ENCODE results near the gene CS.

Gene CS

DNA sequence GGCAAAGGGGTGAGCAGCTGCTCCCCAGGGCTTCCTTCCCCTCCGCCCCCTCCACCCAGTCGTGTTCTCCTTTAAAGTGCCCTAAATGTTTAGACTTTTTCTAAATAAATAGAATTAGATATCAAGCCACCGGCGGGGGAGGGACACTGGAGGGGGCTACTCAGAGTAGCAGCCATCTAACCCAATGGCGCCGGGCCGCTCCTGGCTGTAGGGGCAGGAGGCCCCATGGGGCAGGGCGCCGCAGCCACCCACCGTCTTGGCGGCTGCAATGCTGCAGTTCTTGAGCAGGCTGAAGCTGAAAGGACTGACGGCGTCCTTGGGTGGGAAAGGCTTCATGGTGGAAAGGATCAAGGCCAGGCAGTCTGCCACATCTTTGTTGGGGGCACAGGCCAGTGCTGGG is 57.1 kb downstream of the CS start:
- DNase-seq = no peak

DNA sequence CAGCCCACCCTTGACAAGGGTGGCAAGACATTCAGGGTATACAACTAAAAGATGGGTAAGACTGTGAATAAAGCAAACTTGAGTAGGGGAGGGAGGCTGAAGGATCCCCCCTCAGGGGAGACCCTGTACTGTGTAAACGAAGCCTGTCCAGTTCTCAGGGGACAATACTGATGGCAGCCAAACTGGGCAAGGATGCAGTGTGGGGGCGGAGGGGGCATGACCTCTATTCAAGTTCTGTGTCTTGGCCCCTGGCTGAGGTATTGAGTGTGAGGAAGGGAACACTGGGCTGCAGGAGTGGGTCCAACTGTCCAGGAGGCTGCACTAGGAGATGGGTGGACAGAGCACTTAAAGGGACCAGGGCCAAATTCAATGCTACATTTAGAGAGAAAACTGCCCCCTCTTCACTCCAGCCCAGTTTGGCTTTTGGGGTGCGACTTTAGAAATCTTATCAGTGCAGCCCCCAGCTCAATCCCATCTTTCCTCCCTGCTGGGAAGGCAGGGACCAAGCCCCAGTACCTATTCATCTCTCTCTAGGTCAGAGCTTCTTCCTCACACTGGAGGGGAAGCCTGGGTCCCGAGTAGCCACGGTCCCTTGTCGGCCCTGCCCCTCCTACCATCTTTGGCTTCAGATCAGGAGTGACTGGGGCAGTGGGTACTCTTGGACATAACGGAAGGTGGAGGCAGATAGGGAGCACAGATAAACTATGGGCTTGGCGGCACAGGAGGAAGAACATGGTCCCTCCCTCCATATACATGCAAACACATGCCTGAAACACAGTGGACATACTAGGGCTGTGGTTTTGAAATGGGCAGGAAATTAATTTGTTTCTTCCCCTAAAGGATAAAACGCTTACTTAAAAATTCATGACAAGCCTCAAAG is 58.5 kb downstream of the CS start:
- DNase-seq = no peak

DNA sequence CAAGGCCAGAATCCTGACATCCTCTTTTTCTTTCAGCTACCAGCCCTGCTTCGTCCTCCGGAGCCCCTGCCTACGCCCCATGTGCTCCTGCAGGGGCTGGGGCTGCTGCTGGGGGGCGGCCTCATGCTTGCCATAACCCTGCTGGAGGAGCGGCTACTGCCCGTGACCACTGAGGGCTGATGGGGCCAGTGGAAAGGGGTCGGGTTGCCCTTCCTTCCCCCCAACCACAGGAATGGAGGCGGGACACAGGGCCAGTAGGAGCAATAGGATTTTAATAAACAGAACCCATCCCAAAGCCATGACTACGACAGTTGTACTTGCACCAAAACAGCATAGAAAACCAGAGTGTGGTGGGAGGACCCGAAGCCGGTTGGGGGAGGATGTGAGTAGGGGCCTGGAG is 62.6 kb downstream of the CS start:
- no peak for DNase-seq

DNA sequence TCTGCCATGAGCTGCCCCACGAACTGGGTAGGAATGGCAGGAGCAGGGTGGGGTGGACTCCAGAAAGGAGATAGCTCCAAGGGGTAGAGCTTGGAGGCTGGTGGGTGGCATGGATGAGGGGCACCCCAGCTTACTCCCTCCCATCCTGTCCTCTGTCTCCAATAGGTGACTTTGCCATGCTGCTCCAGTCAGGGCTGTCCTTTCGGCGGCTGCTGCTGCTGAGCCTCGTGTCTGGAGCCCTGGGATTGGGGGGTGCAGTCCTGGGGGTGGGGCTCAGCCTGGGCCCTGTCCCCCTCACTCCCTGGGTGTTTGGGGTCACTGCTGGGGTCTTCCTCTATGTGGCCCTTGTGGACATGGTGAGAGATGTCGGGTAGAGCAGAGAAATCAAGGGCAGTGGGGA is 63.1 kb downstream of the CS start:
- DNase-seq = no peak

DNA sequence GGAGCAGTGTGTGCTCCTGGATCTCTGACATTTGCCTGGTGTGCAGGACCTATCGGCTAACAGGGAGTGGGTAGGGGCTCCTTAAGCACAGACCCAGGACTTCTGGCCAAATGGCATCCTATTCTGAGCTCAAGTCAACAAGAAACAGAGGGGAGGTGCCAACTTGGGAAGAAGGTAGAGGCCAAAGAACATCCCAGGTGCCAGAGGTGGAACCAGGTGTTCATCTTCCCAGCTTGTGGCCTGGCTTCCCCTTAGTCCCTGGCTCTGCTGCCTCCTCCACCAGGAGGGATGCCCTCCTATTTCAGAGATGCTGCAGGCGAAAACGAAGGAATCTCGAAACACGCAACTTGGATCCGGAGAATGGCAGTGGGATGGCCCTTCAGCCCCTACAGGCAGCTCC is 64.0 kb downstream of the CS start:
- DNase-seq = no peak

DNA sequence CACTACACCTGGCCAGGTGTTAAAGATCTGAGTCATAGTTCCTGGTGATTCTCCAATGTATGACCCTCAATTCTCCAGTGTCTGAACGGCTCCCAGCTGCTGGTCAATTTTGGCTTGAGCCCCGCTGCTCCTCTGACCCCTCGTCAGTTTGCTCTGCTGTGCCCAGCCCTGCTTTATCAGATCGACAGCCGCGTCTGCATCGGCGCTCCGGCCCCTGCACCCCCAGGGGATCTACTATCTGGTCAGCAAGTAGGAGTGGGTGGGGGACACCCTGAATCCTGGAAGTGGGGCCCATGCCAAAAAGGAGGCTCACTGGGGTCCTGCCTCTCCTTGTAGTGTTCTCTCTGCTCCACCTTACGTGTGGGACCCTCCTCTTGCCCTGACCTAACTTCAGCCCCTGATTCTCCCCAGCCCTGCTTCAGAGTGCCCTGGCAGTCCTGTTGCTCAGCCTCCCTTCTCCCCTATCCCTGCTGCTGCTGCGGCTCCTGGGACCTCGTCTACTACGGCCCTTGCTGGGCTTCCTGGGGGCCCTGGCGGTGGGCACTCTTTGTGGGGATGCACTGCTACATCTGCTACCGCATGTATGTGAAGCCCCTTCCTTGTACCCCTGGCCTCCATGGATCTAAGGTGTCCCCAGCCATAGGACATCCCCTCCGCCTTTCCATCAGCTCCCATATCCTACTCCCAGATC is 65.2 kb downstream of the CS start:
- DNase-seq = no peak

DNA sequence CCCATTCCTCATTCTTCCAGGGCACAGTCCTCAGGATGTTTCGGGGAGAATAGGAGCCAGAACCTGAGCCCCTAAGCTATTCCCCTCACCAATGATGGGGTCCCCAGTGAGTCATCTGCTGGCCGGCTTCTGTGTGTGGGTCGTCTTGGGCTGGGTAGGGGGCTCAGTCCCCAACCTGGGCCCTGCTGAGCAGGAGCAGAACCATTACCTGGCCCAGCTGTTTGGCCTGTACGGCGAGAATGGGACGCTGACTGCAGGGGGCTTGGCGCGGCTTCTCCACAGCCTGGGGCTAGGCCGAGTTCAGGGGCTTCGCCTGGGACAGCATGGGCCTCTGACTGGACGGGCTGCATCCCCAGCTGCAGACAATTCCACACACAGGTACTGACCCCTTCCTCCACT is 68.9 kb downstream of the CS start:
- DNase-seq = no peak

DNA sequence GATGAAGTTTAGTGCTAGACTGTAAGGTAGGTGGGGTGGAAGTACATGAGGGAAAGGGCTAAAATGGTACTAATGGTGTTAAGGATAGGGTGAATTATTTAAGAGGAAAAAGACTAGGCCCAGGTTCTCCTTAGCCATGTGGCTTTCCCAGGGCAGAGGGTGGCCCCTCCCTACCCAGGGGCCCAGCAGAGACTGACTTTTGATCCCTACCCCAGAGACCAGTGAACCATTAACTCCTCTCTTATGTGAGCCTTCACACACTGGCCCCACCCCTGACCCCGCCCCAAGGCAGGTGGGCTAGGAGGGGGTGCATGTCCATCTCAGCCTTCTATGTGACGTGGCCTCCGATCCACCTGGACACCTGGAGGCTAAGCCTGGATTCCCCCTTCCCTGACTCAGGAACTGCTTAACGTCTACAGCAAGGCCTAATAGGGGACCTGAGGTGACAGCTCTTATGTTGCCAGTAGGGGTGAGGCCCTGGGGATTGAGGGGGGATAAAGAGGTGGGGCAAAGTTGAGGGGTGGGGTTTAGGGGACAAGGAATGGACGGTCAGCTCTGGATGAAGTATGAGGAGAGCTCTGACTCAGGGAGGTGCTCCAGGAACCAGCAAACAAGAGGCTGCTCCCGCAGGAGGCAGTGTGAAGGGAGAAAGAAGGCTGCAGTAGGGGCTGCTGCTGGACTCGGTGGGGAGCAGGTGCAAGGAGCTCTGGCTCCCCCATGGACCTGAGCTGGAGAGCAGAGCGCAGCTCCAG is 69.5 kb downstream of the CS start:
- DNase-seq = no peak

DNA sequence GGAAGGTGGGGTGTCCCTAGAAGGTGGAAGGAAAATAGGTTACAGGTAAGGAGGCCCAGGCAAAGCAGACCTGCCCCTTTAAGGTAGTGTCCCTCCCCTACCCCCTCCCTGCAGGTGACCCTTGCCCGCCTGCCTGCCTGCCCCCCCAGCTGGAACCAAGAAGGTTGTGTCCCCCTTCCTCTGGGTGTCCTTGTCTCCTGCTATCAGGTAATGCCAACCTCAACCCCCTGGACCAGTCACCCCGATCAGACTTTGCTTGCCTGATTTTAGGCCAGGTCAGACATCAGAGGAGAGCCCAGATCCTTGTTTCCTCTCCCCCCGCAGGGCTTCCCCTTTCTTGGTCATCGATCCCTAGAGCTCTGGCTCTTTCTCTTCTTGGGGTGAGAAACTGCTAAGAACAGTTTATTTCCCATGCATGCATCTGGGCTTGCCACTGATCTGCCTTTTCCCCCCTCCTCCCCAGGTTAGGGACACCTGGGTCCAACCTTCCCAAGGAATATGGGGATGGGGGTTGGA is 70.2 kb downstream of the CS start, which contains the start of gene SLC39A5:
TSS of gene SLC39A5 (plus strand) at position 136 of the 516 bp plus-strand sequence. CDS start 1,224 bp downstream, outside the sequence.
- no peak for DNase-seq

DNA sequence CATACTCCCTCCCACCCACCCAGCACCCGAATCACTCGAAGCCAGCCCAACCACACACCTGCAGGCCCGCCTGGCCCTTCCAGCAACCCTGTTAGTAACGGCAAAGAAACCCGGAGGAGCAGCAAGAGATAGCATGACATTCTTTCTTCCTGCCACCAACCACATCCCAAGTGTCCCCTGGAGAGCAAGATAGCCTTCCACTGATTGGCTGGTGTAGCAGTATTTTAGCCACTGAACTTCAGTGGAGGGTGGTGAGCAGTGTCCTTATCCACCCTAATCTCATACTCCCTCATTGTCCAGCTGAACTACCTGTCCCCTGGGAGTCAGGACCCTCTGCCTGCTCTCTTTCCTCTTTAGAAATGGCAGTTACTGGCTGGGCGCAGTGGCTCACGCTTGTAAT is 71.0 kb downstream of the CS start:
- DNase-seq = no peak

DNA sequence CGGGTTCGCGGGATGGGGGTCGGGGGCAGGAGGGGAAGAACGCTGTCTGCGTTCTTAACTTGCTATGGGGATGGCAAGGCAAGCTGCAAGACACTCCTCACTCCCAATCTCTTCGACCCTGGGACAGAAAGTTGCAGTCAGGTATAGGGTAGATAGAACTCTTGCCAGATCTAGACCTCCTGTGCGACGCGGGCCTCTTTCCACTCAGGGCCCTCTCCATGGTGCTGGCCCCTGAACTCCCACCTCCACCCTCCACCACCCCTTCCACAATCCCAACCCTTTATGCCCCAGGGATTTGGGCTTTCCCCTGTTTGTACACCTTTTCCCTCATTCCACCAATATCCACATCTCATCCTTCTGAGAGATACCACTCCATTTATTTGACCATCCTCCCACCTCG is 75.2 kb downstream of the CS start:
- no peak for DNase-seq

DNA sequence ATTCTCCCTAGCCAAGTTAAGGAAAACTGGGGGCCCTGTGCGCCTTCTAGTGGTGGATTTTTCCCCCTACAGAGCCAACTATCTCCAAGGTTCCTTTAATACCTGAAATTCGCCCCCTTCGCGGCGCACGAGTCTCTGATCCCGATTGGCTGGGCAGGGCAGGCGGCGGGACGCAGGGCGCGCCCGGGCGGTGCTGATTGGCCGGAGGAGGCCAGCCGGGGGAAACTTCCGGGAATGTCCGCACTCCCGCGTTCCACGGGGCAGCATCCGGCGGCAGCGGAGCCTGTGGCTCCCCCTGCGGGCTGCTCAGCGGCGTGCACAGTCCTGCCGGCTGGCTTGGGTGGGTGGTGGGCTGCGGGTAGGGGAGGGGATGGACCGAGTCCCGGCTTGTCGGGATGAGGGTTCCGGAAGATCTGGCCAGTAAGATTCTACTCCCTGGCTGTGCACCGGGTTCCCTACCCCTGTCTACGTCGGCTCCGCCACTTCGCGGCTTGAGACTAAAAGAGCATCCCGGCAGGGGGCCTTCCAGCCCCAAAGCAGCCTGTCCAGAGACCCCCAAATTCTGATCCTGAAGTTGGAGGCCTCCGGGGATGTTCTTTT is 75.9 kb downstream of the CS start, which contains the start of gene NABP2:
TSS of gene NABP2 (plus strand) at position 241 of the 600 bp plus-strand sequence. CDS start 515 bp downstream, outside the sequence.
- DNase-seq = peak; percentile 77

DNA sequence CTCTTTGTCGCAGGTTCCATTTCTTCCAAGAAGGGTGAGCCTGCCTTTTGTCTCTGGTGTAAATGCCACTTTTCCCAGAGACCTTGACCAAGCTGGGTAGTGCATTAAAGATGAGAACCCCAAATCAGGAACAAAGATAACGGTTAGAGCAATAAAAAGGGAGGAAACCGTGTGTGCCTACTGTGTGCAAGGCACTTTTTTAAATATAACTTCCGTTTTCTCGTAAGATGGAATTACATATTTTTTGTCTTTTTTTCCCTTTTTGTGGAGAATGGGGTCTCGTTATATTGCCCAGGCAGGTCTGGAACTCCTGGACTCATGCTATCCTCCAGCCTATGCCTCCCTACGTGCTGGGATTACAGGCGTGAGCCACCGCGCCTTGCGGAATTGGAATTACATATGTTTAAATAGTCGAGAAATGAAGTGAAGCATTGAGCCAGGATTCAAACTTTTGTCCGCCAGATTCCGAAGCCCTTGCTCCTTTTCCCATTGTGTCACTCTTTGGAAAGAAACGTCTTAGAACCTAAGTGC is 76.5 kb downstream of the CS start:
- DNase-seq = no peak

DNA sequence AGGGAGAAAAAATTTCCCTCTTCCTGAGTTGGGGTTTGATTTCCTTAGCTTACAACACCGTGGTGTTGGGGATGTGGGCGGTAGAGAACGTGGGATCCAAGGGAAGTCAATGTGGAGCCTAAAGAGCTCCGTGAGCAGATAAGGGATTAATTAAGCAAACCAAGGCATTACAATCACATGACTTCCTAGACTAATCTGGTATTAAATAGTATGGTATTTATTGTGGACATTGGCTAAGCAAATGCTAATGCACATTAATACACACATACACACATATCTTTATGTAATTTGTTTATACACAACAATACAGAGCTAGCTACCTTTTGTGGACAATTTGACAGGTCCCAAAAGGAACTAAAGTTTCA is 77.6 kb downstream of the CS start:
- DNase-seq = no peak

DNA sequence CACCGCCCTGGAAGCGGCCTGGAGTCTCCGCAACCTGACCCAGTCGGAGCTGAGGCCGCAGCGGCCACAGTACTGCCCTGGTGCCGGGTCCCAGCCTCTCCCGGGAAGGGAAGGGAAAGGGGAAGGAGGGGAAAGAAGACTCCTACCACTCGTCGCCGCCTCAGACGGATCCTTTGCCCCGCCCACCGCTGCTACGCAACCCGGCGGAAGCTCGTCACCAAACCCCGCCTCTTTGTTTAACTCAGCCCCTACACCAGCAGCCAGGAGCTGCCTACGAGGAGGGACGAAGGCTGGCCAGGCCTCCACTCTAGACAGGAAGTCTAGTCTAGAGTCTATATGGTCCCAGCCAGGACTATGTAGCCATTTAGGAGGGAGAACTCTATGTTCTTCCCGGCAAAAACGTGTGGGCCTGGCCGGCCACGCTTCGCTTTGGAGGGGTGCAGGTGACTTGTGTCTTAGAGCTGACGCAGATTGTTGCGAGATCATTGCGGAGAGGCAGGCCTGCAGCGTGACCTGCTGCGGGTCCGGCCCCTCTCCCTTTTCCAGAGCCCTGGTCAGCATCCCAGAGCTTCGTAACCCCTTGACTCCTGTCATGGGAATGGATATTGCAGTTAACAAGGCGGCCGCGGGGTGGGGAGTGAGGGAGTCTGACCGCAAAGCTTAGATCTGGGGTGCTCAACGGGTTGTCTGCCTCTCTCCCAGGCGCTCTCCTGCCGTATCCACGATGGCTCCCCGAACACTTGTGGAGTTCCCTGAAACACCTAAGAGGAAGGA is 78.2 kb downstream of the CS start, which contains the start of gene RNF41:
TSS of gene RNF41 (minus strand) at position 166 of the 774 bp plus-strand sequence. CDS start 7,875 bp downstream, outside the sequence.
- DNase-seq = peak; percentile 71

Measured in NCI-H524 treated with DMSO at 0.1 percent for 48 hours (cell line).